AG09309 (cell line): ENCODE data around the gene RELN.

ENCODE experiments used
- DNase-seq: peaks from one replicate; pipeline ENCODE4 v3.0.0-alpha.2; 2010; ENCODE audit warnings: low read depth
- H3K4me3 ChIP-seq: 2 replicates; pipeline ENCODE4 v1.5.1; 2011; ENCODE audit warnings: mild to moderate bottlenecking, low read depth, low read length, moderate library complexity; ENCODE audit not compliant: control insufficient read depth
- TF ChIP-seq, protein P1 (sequence below): IDR thresholded peaks from 2 replicates; pipeline ENCODE4 v1.5.1; 2011; ENCODE audit warnings: mild to moderate bottlenecking, low read depth, low read length, inconsistent platforms; ENCODE audit not compliant: insufficient read depth, control insufficient read depth; ENCODE audit errors: missing control alignments

The RELN gene

DNA sequence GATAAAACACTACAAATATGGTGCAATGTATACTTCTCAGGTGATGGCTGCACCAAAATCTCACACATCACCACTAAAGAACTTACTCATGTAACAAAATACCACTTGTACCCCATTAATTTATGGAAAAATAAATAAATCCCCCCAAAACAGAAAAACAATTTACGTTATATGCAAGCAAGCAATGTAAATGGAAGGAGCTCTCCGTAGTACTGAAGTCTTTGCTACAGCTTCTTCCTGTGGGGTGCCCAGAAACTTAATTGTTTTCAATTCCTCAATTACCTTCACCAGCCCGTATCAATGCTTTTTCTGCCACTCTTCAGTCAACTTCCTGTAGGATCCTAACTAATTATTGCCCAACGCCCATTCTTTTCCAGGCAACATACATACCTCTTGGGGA is 138.1 kb downstream of the RELN start:
- TF ChIP-seq, protein P1, sequence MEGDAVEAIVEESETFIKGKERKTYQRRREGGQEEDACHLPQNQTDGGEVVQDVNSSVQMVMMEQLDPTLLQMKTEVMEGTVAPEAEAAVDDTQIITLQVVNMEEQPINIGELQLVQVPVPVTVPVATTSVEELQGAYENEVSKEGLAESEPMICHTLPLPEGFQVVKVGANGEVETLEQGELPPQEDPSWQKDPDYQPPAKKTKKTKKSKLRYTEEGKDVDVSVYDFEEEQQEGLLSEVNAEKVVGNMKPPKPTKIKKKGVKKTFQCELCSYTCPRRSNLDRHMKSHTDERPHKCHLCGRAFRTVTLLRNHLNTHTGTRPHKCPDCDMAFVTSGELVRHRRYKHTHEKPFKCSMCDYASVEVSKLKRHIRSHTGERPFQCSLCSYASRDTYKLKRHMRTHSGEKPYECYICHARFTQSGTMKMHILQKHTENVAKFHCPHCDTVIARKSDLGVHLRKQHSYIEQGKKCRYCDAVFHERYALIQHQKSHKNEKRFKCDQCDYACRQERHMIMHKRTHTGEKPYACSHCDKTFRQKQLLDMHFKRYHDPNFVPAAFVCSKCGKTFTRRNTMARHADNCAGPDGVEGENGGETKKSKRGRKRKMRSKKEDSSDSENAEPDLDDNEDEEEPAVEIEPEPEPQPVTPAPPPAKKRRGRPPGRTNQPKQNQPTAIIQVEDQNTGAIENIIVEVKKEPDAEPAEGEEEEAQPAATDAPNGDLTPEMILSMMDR: no peak
- DNase-seq: no peak

DNA sequence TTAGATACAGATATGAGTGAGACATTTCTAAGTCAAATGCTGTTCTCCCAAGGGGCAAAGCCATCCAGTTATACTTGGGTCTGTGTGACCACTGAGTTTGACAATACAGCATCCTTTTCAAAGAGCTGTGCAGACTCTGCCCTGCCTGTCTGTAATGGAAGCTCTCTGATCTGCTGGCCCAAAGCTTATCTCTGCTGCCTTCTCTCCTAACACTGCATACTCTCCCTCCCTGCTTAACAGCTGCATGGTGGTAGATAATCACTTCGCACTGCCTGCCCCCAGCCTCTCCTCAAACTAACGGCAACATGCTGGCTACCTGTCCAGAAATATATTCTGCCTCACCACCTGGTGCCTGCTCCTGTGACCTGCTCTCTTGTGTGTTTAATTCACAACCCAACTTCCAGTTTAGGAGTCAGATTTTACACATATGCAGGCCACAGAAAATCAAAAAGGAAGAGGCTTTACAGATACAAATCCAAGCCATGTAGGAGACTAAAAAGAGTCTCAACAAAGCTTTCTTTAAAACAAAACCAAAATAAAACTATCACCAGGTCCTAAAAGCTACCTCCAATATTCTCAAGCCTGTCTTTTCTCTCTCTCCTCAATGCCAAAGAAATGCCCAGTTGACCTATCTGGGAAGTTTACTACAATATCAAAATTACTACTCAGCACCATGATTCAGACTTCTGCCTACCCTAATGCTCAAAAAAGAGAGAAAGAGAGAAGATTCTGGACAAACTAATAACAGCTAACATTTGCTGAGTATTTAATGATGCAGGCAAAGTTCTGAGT is 145.6 kb downstream of the RELN start:
- no peak overlapping the region for H3K4me3 ChIP-seq
- TF ChIP-seq, protein P1: no peak
- no peak for DNase-seq

More for the DNA sequence above, 138.1 kb downstream of the RELN start:
- H3K4me3 ChIP-seq: no peak overlapping the region

DNA sequence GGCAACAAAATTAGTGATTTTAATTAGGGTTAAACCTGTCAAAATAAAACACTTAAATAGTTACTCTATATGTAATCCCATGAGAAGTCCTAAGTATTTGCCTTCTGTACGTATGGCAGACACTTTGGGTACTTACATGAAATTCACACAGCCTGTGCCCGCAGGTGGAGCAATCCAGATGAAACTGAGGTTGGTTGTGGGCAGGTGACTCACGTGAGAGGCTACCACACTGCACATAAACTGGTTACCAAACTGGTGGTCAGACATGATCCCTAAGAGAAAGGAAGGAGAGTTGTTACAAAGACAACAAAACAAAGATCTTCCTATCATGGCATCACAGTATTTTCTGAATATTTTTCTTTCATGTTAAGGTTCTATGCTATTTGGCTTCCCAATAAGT is 156.1 kb downstream of the RELN start:
- no peak overlapping the region for H3K4me3 ChIP-seq
- no peak for DNase-seq
- TF ChIP-seq, protein P1: no peak

DNA sequence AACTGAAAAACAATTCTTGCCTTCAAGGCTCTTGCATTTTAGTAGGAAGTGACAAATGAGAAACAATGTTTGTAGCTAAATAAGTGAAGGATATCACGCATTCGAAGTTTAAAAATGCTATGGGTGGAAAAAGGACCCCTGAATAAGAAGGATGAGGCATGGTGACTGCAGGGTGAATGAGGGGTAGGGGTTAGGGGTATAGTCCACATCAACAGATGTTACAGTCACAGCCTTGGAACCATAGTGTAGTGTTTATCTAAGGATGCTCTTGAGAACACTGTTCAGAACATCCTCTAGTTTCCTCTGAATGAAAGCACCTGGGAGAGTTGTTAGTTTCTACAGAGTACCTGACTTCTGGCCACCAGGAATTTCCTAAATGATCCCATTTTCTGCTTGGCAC is 157.0 kb downstream of the RELN start:
- no peak overlapping the region for H3K4me3 ChIP-seq
- DNase-seq: no peak
- TF ChIP-seq, protein P1: no peak

DNA sequence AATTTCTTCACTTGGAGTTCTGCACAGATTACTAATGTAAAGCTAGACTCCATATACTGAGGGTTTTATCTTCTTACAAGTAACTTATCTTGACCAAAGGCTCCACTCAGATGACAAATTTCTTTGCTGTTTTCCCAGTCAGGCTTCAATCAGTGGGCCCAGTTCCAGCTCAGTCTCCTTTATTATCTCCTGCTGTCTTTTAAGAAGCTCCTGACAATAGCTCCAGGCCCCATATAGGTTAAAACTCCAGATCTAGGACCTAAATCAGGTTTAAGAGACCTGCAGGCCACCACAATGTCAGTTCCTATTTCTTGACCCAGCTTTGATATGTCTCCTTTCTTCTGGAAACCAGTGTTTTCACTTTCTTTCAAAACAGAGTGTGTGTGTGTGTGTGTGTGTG is 165.2 kb downstream of the RELN start:
- no peak for DNase-seq
- TF ChIP-seq, protein P1: no peak
- H3K4me3 ChIP-seq: no peak overlapping the region

DNA sequence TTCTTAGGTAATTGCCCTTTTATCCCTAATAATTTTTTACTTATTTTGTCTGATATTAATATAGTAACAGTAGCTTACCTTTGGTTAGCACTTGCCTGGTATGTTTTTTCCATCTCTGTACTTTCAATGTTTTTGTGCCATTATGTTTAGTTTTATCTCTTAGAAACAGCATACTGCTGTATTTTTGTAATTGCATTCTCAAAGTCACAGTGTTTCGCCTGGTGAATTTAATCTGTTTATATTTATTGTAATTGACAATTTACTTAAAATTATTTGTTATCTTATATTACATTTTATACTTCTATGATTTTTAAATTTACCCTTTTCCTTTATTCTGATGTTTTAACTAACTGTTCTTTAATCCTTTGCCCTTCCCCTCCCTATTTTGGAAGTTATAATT is 166.4 kb downstream of the RELN start:
- TF ChIP-seq, protein P1: no peak
- no peak overlapping the region for H3K4me3 ChIP-seq
- DNase-seq: no peak
